WTC11 (cell line): ENCODE results near the gene STK25.

Experiments
- ESRRA ChIP-seq: sonication (generic); formaldehyde crosslinking; IDR thresholded peaks from 2 replicates; pipeline ENCODE4 v1.8.1; 2022; ENCODE audit warnings: mild to moderate bottlenecking, missing genetic modification reagents, borderline replicate concordance
- FOXP1 ChIP-seq: sonication (generic); formaldehyde crosslinking; IDR thresholded peaks from 2 replicates; pipeline ENCODE4 v1.8.0; 2022; ENCODE audit warnings: missing genetic modification reagents, mild to moderate bottlenecking, moderate library complexity, borderline replicate concordance
- TEAD4 ChIP-seq: sonication (generic); formaldehyde crosslinking; IDR thresholded peaks from 2 replicates; pipeline ENCODE4 v1.8.0; 2022; ENCODE audit warnings: mild to moderate bottlenecking, missing genetic modification reagents
- TF ChIP-seq, protein P1 (sequence below): sonication (generic); formaldehyde crosslinking; IDR thresholded peaks from 2 replicates; pipeline ENCODE4 v1.8.1; 2023; ENCODE audit warnings: mild to moderate bottlenecking, missing genetic modification reagents, moderate library complexity
- TF ChIP-seq, protein P2 (sequence below): fragments of 200-600 bp; IDR thresholded peaks from 2 replicates; pipeline ENCODE4 v1.8.0; 2022; ENCODE audit warnings: antibody characterized with exemption

DNA sequence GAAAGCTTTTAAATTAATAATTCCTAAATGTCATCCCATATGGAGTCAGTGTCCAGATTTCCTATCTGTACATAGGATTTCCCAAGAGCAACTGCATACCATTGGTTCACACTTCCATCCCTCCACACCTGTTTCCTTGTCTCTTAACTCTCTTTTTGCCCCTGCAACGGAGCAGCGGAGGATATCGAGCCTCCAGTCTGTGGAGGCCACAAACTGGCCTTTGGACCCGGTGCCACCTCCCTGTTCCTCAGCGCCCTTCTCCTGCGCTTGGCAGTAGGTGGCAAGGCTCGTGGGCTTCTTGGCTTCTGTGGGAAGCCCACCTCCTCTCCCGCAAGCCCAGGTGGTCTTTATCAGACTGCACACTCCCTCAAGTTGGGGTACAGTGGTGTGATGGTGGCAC is 23.8 kb upstream of the STK25 start:
- no peak for TF ChIP-seq FOXP1 (CRISPR knock-in tag)
- TF ChIP-seq TEAD4 (CRISPR knock-in tag) = no peak
- TF ChIP-seq, protein P1, sequence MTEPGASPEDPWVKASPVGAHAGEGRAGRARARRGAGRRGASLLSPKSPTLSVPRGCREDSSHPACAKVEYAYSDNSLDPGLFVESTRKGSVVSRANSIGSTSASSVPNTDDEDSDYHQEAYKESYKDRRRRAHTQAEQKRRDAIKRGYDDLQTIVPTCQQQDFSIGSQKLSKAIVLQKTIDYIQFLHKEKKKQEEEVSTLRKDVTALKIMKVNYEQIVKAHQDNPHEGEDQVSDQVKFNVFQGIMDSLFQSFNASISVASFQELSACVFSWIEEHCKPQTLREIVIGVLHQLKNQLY (CRISPR knock-in tag) = no peak
- TF ChIP-seq, protein P2, sequence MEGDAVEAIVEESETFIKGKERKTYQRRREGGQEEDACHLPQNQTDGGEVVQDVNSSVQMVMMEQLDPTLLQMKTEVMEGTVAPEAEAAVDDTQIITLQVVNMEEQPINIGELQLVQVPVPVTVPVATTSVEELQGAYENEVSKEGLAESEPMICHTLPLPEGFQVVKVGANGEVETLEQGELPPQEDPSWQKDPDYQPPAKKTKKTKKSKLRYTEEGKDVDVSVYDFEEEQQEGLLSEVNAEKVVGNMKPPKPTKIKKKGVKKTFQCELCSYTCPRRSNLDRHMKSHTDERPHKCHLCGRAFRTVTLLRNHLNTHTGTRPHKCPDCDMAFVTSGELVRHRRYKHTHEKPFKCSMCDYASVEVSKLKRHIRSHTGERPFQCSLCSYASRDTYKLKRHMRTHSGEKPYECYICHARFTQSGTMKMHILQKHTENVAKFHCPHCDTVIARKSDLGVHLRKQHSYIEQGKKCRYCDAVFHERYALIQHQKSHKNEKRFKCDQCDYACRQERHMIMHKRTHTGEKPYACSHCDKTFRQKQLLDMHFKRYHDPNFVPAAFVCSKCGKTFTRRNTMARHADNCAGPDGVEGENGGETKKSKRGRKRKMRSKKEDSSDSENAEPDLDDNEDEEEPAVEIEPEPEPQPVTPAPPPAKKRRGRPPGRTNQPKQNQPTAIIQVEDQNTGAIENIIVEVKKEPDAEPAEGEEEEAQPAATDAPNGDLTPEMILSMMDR = no peak
- TF ChIP-seq ESRRA = no peak
